HG02973 (cell line): ENCODE measurements around the gene OAF.

ENCODE experiments used
- ATAC-seq: cut with Tn5 transposase; IDR thresholded peaks from one replicate; pipeline ENCODE4 v1.9.1; 2021; ENCODE audit warnings: moderate library complexity; ENCODE audit not compliant: unreplicated experiment

The OAF gene

DNA sequence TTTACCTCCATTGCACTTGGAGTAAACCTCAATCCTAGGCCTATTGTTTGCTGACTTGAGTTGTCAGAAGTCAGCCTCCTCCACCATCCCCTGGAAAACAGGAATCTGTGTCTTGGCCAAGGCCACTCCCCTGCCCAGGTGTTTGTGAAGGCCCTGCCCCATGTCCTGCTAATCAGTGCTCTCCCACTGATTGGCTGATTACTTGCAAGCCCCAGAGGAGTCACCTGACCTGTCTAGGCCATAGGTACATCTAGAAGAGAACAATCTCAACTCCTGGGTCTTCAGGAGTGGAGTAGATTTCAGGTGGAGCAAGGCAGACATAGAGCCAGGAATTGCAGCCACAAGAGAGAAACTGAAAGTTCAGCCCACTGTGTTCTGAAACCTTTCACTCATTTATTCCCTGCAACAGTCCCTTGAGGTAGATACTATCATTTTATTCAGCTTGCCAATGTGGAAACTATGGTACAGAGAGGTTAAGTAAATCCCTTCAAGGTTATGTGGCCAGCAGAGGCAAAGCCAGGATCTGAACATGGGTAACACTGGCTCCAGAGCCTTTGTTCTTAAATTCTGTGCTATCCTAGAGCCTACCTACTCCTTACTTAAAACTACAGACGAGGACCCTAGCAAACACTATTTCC is 10.4 kb downstream of the OAF start:
- ATAC-seq = no peak

DNA sequence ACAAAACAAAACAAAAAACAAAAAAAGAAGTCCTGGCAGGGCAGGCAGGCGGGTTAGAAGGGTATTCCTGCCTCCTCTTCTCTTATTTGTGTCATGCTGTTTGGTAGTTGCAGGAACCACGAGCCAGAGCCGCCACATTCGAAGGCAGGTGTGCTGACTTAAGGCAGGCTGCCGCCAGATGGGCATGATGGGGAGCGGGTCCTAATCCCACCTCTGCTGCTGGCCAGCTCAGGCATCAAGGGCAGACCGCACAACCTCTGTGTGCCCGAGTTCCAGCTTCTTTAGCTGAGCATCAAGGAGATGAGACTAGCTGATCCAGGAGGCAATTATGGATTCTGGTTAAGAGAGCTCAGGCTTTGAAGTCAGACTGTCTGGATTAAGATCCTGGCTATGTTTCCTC is 12.1 kb downstream of the OAF start:
- ATAC-seq = no peak

DNA sequence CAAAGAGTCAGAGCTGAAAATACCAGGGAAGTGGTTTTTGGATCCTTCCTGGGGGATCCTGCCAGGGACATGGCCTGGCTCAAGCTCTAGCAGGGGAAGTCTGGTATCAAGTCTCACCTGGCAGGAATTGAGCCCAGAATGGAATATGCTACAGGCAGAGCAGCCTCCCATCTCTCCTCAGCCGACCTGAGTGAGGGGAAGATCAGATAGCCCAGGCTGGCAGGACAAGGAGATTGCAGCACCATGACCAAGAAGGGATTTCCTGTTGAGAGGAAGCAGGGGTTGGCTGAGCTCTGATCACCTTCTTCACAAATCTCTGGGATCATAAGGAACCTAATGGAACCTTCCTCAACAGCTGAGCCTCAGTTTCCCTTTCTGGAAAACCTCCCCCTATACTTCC is 13.0 kb downstream of the OAF start:
- ATAC-seq = no peak

DNA sequence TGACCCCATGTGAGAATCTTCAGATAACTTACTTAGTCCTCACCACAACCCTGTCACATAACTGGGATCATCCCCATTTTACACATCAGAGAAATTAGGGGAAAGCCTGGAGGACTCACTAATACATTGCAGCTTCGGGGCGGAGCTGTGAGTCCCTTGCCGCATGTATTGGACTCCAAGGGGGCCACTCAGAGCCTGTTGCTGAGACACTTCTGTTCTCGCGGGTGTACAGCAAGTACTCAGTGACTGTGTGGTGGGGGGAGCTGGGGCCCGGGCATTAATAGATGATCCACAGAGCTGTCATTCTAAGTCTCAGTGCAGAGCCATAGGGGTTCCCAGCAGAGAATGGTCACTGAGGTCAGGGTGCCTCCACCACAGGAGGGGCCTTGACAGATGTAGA is 13.5 kb downstream of the OAF start:
- ATAC-seq = no peak

DNA sequence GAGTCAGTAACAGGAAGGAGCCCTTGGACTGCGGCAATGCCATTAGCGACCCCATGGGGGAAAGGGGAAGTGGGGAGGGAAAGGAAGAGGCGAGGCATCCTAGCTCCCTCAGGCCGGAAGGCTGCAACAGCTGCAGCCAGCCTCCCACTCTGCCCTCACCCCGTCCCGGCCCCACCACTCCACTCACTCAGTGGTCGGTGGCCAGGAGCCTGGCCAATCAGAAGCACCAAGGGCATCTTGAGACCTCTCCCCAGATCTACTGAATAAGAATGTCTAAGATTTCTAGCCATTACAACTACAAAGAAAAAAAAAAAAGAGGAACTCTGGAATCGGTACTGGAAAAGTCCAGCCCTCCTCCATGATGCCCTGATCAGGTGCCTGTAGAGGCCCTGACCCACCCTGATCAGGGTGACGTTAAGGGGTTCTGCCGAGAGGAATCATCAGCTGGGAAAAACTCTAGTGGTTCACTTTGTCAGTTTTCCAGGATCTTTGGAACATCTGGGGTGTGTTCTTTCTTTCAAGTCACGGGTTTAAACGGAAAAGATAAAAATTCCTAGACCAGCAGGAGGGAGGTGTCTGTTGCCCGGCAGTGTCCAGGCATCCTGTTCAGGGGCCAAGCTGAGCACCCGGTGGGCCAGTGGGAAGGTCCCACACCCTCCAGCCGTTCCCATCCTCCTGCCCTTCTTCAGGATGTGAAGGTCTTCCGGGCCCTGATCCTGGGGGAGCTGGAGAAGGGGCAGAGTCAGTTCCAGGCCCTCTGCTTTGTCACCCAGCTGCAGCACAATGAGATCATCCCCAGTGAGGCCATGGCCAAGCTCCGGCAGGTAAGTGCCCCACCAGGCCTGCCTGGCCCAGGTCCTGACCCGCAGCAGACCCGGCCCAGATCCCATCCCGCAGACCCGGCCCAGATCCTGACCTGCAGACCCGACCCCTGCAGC is 14.4 kb downstream of the OAF start:
- ATAC-seq = no peak

DNA sequence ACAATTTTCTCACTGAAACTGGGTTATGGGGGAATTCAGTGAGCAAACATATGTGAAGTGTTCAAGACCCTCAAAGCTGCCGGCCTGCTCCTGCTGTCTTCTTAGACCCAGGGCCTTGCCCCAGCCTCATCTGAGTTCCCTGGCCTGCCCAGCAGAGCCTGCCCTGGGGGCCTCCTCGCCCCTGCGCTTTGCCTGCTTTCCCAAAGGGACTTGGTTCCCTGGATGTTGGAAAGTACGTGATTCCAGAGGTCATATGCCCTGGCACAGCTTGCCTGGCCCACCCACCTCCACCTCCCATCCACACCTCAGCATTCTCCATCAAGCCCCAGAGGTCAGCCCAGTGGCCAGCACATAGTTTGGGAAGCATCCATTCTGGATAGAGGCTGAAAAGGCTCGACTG is 15.4 kb downstream of the OAF start:
- no peak for ATAC-seq

DNA sequence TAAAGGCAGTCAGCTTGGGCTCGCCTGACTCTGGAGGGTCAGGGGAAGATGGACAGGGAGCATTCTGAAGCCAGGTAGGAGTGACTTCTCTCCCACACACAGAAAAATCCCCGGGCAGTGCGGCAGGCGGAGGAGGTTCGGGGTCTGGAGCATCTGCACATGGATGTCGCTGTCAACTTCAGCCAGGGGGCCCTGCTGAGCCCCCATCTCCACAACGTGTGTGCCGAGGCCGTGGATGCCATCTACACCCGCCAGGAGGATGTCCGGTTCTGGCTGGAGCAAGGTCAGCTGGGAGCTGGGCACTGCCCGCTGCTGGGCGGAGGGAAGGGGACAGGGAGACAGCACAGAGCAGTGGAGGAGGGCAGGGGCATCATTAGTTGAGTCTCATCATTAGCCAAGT is 15.9 kb downstream of the OAF start:
- no peak for ATAC-seq

DNA sequence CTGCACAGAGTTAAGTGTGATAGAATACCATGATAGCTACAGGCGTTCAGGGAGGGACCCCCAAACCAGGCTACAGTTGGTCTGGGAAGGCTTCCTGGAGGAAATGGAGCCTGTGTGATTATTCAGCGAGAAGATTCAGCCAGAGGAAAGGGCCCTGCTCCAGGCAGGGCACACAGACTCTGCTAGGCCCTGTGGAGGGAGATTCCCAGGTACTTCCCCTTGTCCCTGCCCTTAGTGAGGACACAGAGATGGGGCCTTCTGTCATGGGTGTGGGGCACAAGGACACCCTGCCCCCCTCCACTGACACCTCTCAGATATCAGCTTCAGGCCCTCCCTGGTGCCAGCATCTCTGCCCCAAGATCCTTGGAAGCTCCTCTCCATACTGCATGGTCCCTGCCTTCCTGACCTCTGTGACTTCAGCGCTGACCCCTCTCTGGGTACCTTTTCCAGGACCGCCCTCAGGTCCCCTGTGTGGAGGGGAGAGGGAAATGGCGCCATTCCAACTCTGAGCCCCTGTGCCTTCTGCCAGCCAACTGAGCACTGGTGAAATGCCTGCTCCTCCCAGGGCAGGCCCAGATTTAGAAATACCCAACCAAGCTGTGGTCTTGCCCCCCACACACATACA is 16.5 kb downstream of the OAF start:
- no peak for ATAC-seq

DNA sequence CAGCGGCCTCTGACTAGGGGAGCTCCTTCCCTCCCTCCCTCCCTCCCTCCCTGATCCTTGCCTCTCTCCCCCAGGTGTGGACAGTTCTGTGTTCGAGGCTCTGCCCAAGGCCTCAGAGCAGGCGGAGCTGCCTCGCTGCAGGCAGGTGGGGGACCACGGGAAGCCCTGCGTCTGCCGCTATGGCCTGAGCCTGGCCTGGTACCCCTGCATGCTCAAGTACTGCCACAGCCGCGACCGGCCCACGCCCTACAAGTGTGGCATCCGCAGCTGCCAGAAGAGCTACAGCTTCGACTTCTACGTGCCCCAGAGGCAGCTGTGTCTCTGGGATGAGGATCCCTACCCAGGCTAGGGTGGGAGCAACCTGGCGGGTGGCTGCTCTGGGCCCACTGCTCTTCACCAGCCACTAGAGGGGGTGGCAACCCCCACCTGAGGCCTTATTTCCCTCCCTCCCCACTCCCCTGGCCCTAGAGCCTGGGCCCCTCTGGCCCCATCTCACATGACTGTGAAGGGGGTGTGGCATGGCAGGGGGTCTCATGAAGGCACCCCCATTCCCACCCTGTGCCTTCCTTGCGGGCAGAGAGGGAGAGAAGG is 18.1 kb downstream of the OAF start:
- no peak for ATAC-seq

DNA sequence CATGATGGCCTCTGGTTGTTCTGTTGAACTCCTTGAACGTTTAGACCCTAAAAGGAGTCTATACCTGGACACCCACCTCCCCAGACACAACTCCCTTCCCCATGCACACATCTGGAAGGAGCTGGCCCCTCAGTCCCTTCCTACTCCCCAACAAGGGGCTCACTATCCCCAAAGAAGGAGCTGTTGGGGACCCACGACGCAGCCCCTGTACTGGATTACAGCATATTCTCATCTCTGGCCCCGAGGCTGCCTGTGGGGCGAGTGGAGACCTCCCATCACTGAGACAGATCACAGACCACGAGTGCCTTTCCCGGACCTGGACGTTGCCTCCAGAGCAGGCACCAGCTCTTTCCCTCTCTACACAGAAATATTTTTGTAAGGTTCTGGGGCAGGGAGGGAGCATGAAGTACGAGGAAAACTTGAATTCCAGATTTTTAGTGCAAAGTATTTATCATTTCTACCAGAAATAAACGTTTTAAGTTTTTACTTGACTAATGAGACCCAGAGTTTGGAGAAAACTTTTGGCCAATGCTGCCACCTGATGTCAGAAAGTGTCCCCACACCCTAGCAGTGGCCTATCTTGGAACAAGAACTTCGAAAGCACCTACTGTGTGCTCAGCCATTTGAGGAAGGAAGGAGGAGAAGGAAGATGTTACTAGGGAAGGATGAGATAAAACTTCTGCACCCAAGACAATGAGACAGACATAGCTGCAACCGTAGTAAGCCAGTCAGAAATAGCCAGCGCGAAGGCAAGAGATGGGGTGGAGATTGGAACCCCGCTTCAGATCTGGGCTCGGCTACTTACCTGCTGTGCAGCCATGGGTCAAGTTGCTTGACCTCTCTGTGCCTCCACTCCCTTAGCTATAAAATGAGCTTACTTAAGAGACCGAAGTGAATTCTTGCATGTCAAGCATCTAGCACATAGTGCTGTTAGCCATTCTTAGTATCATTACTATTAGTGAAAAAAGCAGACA is 18.9 kb downstream of the OAF start:
- no peak for ATAC-seq

DNA sequence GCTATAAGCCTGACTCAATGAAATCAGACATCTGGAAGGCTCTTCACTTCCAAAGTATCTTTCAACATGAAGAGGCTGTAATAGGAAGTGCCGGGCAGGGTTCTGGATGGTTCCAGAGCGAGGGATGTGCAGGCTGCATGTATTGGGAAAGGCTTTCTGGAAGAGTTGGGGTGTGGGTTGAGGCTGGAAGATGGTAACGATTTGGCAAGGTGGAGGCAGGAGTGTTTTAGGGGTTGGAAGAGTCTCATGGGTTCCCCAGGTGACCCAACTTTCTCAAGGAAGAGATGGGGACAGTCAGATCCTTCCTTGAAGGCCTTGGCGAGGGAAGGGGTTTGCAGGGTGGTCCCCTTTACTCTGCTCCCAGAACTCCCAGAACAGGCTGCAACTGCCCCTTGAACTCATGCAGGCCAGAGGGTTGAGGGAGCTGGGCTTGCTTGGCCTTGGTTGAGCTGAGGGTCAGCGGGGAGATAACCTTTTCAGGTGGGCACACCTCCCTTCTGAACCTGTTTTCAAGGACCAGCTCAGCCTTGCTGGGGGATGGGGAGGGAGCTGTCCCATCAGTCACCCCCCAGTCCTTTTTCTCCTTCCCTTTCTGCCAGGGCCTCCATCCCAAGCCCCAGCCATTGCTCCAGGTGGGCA is 19.7 kb downstream of the OAF start:
- ATAC-seq = no peak

DNA sequence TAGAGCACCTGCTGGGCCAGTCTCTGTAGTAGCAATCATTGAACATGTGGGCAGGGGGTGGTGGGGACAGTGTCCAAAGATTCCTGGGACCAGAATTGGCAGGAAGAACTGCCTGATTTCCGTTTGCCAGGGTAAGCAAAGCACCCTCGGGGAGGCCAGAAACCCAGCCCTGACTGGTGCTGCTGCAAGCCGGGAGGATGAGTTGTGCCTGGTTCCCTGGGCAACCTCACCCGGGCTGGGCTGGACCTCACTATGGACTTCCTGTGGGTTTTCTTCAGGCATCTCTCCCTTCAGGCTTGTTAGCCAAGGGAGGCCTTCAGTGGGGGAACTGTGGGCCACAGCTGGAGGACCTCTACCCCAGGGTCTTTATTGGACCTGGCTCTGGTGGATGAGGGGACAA is 21.1 kb downstream of the OAF start:
- ATAC-seq = no peak

DNA sequence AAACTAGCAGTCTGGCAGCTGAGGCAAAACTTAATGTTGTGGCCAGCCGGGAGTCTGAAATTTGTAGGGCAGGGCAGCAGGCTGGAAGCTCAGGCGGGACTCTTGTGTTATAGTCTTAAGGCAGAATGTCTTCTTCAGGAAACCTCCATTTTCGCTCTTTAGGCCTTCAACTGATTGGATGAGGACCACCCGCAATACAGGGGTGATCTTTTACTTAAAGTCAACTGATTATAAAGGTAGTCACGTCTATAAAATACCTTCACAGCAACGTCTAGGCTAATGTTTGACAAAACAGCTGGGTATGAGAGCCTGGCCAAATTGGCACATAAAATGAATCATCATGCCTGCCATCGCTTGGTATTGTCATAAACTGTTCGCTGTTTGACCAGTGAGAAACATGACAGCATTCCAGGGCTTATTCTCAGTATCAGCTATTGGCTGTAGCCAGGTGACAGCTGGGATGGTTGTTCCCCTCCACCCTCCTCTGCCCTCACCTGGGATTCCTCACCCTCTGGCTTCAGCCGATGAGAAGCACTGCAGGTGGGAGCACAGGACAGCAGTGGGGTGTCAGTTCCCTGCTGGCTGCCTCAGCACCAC is 22.5 kb downstream of the OAF start:
- ATAC-seq = no peak

DNA sequence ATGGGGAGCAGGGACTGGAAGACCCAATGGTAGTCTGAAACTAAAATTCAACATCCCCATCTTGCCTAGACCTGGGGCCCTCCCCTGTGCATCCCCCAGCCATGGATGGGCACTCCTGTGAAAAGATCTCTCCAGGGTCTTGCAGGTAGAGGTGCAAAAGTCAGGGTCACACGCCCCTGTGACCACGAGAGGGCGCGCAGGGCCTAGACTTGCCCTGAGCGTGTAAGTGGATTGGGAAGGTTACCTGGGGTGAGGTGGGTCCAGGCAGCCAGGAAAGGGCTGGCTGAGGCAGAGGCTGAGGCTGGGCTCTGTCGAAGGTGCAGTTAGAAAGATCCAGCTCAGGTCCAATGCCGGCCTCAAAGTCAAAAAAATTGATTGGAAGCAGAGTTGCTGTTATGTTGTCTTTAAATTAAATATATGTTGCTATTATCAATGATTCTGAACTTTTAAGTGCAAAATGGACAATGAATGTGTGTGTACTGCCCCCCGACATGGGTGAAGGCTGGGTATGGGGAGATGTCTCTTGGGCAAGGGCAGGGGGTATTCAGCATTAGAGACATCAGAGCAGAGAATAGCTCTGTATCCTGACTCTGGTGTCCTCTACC is 24.3 kb downstream of the OAF start:
- no peak for ATAC-seq

DNA sequence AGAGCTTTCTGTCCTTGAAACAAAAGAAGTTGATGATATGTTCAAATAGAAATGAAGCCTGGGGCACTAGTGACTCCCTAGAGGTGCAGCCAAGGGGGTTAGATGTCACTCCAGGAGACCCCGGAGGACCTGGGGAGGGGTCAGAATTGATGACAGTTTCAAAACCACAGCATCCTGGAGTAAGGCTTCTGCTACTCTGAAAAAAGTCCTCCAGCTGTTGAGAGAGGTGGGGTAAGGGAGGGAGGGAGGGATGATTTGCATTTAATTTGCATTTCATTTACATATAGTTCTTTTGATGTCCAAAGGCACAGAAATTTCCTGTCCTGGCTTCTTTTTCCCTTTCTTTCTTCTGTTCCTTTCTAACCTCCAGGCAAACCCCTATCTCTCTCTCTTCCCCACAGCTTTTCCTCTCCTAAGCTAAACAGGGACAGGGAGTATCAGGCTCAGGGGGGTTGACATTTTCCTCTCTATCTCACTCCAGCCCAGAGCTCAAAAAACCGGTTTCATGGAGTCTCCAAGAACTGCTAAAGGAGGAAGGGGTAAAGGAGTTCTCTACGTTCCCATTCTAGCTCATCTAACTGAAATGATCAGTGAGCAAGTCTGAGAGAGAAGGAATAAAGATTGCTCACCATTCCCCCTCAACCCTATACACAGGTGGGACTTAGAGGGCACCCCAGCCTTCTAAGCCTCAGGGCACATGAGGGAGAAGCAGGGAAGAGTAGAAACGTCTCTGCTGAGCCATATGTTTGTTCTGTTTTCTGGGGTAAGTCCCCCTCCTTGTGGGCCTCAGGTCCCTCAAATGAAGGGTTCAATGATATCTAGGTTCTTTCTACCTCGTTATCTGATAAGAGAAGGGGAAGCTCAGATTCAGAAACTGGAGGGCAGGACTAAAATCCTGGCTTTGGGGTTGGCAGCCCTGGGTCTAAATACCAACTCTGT is 25.6 kb downstream of the OAF start:
- no peak for ATAC-seq

DNA sequence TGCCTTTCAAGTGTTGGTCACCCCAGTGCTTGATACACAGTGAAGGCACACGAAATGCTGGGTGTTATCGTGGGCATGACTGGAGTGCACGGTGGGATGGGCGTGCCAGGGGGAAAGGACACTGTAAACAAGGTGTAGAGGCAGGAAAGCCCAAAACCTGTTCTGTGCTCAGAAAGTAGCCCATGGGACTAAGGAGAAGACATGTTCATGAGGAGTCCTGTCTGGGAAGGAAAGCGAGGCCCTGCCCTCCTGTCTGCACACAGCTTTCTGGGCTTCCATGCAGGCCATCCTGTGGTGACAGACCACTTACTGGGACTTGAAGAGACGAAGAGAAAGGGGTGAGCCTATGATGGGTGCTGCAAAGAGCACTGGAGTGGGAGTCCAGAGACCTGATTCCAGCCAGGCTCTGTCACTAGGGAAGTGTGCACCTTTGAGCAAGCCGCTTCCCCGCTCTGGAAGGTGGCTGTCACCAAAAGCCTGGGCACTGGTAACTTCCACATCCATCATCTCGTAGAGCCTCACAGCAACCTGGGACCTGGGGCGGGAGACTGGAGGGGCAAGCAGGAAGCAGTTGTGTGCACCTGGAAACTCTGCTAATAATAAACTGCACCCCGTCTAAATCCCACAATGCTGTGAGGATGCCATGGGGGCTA is 28.3 kb downstream of the OAF start:
- ATAC-seq = no peak
